CD14-positive monocyte (primary cell): ENCODE measurements around the gene ARID1B. TPM values are rescaled to one million over a fixed set of nuclear protein-coding genes. Genes with fewer than 3 reads are reported as not detected.
A peak's percentile ranks its signal among the peaks of the same experiment; 100 is the strongest.

Experiments
- DNase-seq, 3 donors: peaks; one replicate each; pipeline ENCODE4 v3.0.0-alpha.2; 2011 to 2022
- H2AFZ ChIP-seq: 2 replicates; pipeline ENCODE4 v1.6.0; 2012; ENCODE audit warnings: mild to moderate bottlenecking, low read depth, low read length, inconsistent platforms; ENCODE audit not compliant: insufficient read depth, poor library complexity, severe bottlenecking
- H3K27ac ChIP-seq, 2 donors: 1 replicate in 1 of 2; 2 replicates in 1 of 2; pipeline ENCODE4 v1.5.1; 2012 to 2013; ENCODE audit warnings: low read length in 2 of 2, control low read depth in 1 of 2, inconsistent platforms in 1 of 2, low read depth in 1 of 2, mild to moderate bottlenecking in 1 of 2
- H3K27me3 ChIP-seq, 2 donors: one replicate each; pipeline versions ENCODE4 v1.6.0 to v1.6.1; 2011 to 2013; ENCODE audit warnings: low read length in 2 of 2; ENCODE audit not compliant: control insufficient read depth in 2 of 2, insufficient read depth in 2 of 2
- H3K36me3 ChIP-seq, 2 donors: replicated peaks in 1 of 2; 1 replicate in 1 of 2; 2 replicates in 1 of 2; pipeline versions ENCODE4 v1.5.1 to v1.6.1; 2012 to 2013; ENCODE audit warnings: low read length in 2 of 2, control low read depth in 1 of 2, inconsistent platforms in 1 of 2, mild to moderate bottlenecking in 1 of 2; ENCODE audit not compliant: insufficient read depth in 2 of 2, control insufficient read depth in 1 of 2
- H3K4me1 ChIP-seq, 2 donors: 1 replicate in 1 of 2; 2 replicates in 1 of 2; pipeline versions ENCODE4 v1.5.1 to v1.6.1; 2012 to 2013; ENCODE audit warnings: low read length in 2 of 2, control low read depth in 1 of 2, inconsistent platforms in 1 of 2, mild to moderate bottlenecking in 1 of 2, moderate library complexity in 1 of 2; ENCODE audit not compliant: insufficient read depth in 2 of 2, control insufficient read depth in 1 of 2
- H3K4me2 ChIP-seq: replicated peaks from 2 replicates; pipeline ENCODE3; 2012; ENCODE audit warnings: low read length, moderate library complexity, mild to moderate bottlenecking; ENCODE audit not compliant: poor library complexity, severe bottlenecking; ENCODE audit errors: extremely low read depth
- H3K4me3 ChIP-seq, 3 experiments: fragments of 200-600 bp in 1 of 3; sonication (generic) in 1 of 3; replicated peaks in 1 of 3; 1 replicate in 2 of 3; 2 replicates in 1 of 3; pipeline ENCODE4 v1.5.1; 2011 to 2013; ENCODE audit warnings: low read length in 3 of 3, mild to moderate bottlenecking in 3 of 3, control low read depth in 2 of 3, low read depth in 2 of 3, inconsistent platforms in 1 of 3, moderate library complexity in 1 of 3
- H3K79me2 ChIP-seq: 2 replicates; pipeline ENCODE4 v1.6.0; 2012; ENCODE audit warnings: mild to moderate bottlenecking, control low read depth, inconsistent platforms, low read length, moderate library complexity; ENCODE audit not compliant: insufficient read depth
- H3K9ac ChIP-seq: 2 replicates; pipeline ENCODE4 v1.6.0; 2017; ENCODE audit warnings: low read length, mild to moderate bottlenecking; ENCODE audit not compliant: insufficient read depth, poor library complexity, severe bottlenecking
- H3K9me3 ChIP-seq, 2 donors: replicated peaks in 1 of 2; 1 replicate in 1 of 2; 2 replicates in 1 of 2; pipeline versions ENCODE4 v1.5.1 to v1.6.1; 2012 to 2013; ENCODE audit warnings: low read length in 2 of 2, control low read depth in 1 of 2; ENCODE audit not compliant: control insufficient read depth in 1 of 2, insufficient read depth in 1 of 2
- H4K20me1 ChIP-seq: 2 replicates; pipeline ENCODE4 v1.6.0; 2012; ENCODE audit warnings: mild to moderate bottlenecking, low read length, control low read depth, moderate library complexity; ENCODE audit not compliant: insufficient read depth
- H3K27ac Mint-ChIP-seq, 7 donors: one replicate each; pipeline ENCODE4 v1.8.0; 2020; ENCODE audit warnings: mild to moderate bottlenecking in 7 of 7, mixed read lengths in 7 of 7, moderate library complexity in 6 of 7, inconsistent platforms in 2 of 7
- H3K27me3 Mint-ChIP-seq, 3 donors: one replicate each; pipeline ENCODE4 v1.8.0; 2021 to 2022; ENCODE audit warnings: low read depth in 3 of 3, mild to moderate bottlenecking in 3 of 3, mixed read lengths in 3 of 3, moderate library complexity in 3 of 3, inconsistent platforms in 1 of 3
- H3K36me3 Mint-ChIP-seq, 2 donors: one replicate each; pipeline ENCODE4 v1.8.0; 2020; ENCODE audit warnings: mixed read lengths in 2 of 2, inconsistent platforms in 1 of 2, mild to moderate bottlenecking in 1 of 2
- H3K4me1 Mint-ChIP-seq: one replicate; pipeline ENCODE4 v1.8.0; 2020; ENCODE audit warnings: mild to moderate bottlenecking, mixed read lengths
- H3K4me3 Mint-ChIP-seq, 2 donors: one replicate each; pipeline ENCODE4 v1.8.0; 2020; ENCODE audit warnings: mild to moderate bottlenecking in 2 of 2, mixed read lengths in 2 of 2, moderate library complexity in 1 of 2
- H3K9me3 Mint-ChIP-seq, 7 donors: one replicate each; pipeline ENCODE4 v1.8.0; 2020 to 2022; ENCODE audit warnings: mixed read lengths in 7 of 7, mild to moderate bottlenecking in 6 of 7, moderate library complexity in 6 of 7, inconsistent platforms in 2 of 7
- CTCF ChIP-seq: fragments of 200-600 bp; IDR thresholded peaks from one replicate; pipeline ENCODE4 v1.8.0; 2022; ENCODE audit warnings: antibody characterized with exemption, mild to moderate bottlenecking
- WGBS: methylation state at CpG from one replicate; pipeline ENCODE4 v1.1.5; 2013; ENCODE audit warnings: missing lambda C conversion rate; ENCODE audit not compliant: insufficient coverage; 5-methylcytosine and 5-hydroxymethylcytosine counted together
- intact Hi-C, 2 donors: fragments of 100-400 bp; cut with micrococcal nuclease; formaldehyde crosslinking; loops; one replicate each; pipeline versions ENCODE4 v1.15.0 to v1.15.1; 2023
- polyA plus RNA-seq, 3 donors: library from polyadenylated mRNA; depleted of rRNA in 1 of 3; unstranded in 2 of 3; stranded (reverse) in 1 of 3; fragments of 300-500 nt in 2 of 3; fragments of >200 nt in 1 of 3; fragmentation: Illumina TruSeq in 2 of 3; gene quantifications; 1 replicate in 2 of 3; 2 replicates in 1 of 3; pipeline ENCODE4 v1.2.3, GENCODE V29; 2012 to 2021

Gene ARID1B
- polyA plus RNA-seq, 3 donors: 3.2 to 22.1 (median 3.8) TPM

- intact Hi-C loops: no loop called here
- TF ChIP-seq CTCF: no peak
- 91% methylated on average over 1 of the region's 3 CpGs for WGBS
Observed at GRCh38 chr6:157158897-157159296, 381.7 kb downstream of the ARID1B start.

GRCh38 chr6:157159348-157159747, 382.2 kb downstream of the ARID1B start:
- H3K36me3 ChIP-seq: peaks cover 15 to 65% of the 10 kb centered on the region in 2 donors
- intact Hi-C loops: no loop called here
- Mint-ChIP-seq H3K4me1 (no peaks in the 10 kb centered on the region), H3K4me3 (no peak overlapping the region), H3K27ac (peak overlapping the region in 2 of 7 donors; percentile 1 to 34), H3K36me3 (peaks cover 33 to 39% of the 10 kb centered on the region in 2 donors), H3K27me3 (no peaks in the 10 kb centered on the region), H3K9me3 (no peaks in the 10 kb centered on the region)
- no peak overlapping the region for H3K4me3 ChIP-seq
- no peak for DNase-seq
- no peaks in the 10 kb centered on the region for H4K20me1 ChIP-seq
- no peak for TF ChIP-seq CTCF
- H3K4me2 ChIP-seq: no peak overlapping the region
- no peaks in the 10 kb centered on the region for H3K9me3 ChIP-seq
- H3K79me2 ChIP-seq: no peaks in the 10 kb centered on the region
- H3K9ac ChIP-seq: no peak overlapping the region
- H2AFZ ChIP-seq: no peak overlapping the region
- H3K27me3 ChIP-seq: no peaks in the 10 kb centered on the region
- 83% methylated on average over 1 of the region's 4 CpGs for WGBS
- H3K27ac ChIP-seq: no peak overlapping the region
- H3K4me1 ChIP-seq: no peaks in the 10 kb centered on the region

More at GRCh38 chr6:157158897-157159296, 381.7 kb downstream of the ARID1B start:
- no peaks in the 10 kb centered on the region for H3K4me1 ChIP-seq
- H3K27me3 ChIP-seq: no peaks in the 10 kb centered on the region
- H3K36me3 ChIP-seq: peaks cover 16 to 69% of the 10 kb centered on the region in 2 donors
- no peak overlapping the region for H3K4me3 Mint-ChIP-seq
- no peaks in the 10 kb centered on the region for H4K20me1 ChIP-seq
- H3K27me3 Mint-ChIP-seq: no peaks in the 10 kb centered on the region
- H3K27ac ChIP-seq: no peak overlapping the region
- H3K27ac Mint-ChIP-seq: no peak overlapping the region
- no peak overlapping the region for H3K4me3 ChIP-seq
- H3K9me3 ChIP-seq: no peaks in the 10 kb centered on the region
- H2AFZ ChIP-seq: no peak overlapping the region
- peaks cover 36 to 41% of the 10 kb centered on the region in 2 donors for H3K36me3 Mint-ChIP-seq
- no peaks in the 10 kb centered on the region for H3K79me2 ChIP-seq
- no peak for DNase-seq
- H3K9ac ChIP-seq: no peak overlapping the region
- no peak overlapping the region for H3K4me2 ChIP-seq
- no peaks in the 10 kb centered on the region for H3K4me1 Mint-ChIP-seq
- no peaks in the 10 kb centered on the region for H3K9me3 Mint-ChIP-seq
